GM15510 (cell line): ENCODE data around the gene AFAP1.

Experiments used
- POLR2A ChIP-seq: IDR thresholded peaks from 3 replicates; pipeline ENCODE4 v1.6.1; 2011; ENCODE audit warnings: borderline replicate concordance; ENCODE audit not compliant: insufficient read length; ENCODE audit errors: extremely low read depth

AFAP1 gene

GRCh38 chr4:7766661-7767345 is 172.9 kb downstream of the AFAP1 start:
- TF ChIP-seq POLR2A = no peak

GRCh38 chr4:7766086-7766485 is 173.6 kb downstream of the AFAP1 start:
- no peak for TF ChIP-seq POLR2A

GRCh38 chr4:7765666-7766065 is 174.0 kb downstream of the AFAP1 start:
- TF ChIP-seq POLR2A = no peak

DNA sequence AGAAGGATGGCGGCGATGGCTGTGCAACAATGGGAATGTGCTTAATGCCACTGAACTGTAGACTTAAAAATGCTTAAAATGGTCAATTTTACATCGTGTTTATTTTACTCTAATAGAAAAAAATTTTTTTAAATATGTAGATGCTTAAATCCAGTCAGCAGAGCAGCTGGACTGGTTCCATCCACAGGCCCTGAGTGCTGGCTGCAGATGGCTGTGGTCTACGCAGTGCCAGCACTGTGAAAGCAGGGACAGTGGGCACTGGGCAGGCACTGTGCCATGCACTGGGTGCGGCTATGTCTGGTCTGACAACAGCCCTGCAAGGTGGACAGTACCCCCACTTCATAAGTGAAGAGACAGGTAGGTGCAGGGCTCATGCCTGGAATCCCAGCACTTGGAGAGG is 175.2 kb downstream of the AFAP1 start:
- no peak for TF ChIP-seq POLR2A

GRCh38 chr4:7763788-7764187 is 175.9 kb downstream of the AFAP1 start:
- no peak for TF ChIP-seq POLR2A

DNA sequence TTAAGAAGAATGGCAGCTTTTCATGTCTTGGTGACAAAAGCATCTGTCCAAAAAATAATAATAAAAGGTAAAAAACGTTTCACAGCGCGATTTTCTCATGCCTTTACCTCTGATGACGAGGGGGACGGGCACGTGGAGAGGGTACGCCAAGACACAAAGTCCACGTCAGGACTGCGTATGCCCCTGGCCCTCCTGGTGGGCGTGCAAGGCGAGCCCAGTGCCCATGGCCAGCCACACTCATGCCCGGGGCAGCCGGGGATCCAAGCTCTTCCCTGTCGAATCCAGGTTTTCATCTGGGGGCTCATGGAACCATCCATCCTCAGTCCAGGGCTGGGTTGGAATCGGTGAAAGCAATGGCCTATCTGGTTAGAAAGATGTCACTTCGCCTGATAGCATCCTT is 176.6 kb downstream of the AFAP1 start:
- no peak for TF ChIP-seq POLR2A

DNA sequence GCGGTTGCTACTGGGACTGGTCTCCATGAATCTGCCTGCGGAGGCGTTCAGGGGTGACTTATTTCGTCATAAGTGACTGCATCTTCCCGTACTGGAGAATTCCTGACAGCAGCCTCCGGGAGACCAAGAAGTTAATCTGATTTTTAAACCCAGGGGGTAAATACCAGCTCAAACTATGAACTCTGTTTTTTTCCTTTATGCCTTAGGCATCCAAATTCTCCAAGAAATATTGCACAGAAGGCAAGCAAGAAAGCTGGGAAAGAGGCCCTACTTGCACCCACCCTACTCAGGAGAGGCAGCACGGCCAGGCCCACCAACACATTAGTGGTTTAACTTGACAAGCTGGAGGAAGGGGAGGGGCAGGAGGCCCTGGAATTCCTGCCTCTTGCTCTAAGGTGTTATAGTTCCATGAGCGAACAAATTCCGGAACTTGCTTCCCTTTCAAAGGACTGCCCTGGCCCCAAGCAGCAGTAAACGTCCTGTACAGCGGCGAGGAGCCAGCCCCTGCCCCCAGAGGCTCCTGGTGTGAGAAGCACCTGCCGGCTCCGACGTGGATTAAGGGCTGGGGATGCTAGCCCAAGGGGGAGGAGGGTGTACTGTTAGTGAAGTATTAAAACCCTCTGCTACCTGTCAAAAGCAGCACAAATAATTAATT is 177.2 kb downstream of the AFAP1 start:
- no peak for TF ChIP-seq POLR2A

- TF ChIP-seq POLR2A = no peak
These were observed 177.9 kb downstream of the AFAP1 start for GRCh38 chr4:7761720-7762119.

DNA sequence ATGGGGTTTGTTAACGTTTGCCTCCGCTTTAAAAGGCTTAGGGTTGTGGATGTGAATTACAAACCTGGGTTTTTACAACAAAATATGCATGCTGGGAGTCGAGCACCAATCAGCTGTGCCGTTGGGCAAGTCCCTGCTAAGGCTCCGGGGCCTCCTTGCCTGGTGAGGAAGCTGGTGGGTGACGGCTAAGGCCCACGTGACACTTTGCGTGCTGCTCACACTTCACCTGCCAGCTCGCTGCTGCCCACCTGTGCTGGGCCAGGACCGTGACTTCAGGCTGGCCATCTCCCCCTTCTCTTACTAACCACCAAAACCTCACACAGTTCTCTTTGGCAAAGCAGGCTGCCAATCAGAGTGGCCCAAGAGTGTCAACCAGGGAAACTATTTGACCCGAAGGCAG is 178.3 kb downstream of the AFAP1 start:
- TF ChIP-seq POLR2A = no peak

- no peak for TF ChIP-seq POLR2A
These were observed 179.0 kb downstream of the AFAP1 start for GRCh38 chr4:7760706-7761105.

- TF ChIP-seq POLR2A = no peak
These were observed 179.4 kb downstream of the AFAP1 start for GRCh38 chr4:7760228-7760627.

DNA sequence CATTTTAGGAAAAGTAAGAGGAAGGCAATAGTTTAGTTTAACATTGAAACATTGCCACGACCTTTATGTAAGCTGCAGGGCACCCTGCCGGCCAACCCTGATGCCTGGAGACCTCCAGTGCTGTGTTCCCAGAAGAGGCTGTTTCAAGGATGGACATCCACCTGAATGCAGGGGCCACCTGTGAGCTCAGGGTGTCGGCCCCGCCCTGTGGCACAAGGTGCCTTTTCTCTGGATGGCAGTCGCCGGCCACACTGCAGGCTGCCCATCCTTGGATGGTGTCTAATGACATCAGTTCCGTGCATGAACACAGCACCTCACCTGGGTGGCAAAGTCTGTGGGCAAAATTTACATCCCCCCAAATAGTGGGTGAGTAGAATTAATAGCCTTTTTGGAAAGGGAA is 180.0 kb downstream of the AFAP1 start:
- TF ChIP-seq POLR2A = no peak

DNA sequence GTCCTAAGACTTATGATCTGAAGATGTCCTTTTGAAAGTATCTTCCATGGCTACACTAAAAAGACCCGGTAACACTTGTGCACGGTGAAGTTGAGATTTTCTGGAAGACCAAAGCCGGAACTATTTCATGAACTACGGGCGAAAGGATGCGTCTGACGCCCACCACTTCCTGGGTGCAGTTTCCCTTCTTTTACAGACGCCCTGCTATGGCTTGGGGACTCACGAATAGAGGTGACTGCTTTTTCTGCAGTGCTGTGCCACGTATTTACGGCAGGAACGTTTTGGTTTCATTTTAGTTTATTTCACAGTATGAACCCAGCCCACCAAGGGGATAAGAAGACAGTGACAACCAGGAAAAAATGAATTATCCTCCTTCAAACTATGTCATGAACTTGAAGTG is 180.4 kb downstream of the AFAP1 start:
- TF ChIP-seq POLR2A = no peak

DNA sequence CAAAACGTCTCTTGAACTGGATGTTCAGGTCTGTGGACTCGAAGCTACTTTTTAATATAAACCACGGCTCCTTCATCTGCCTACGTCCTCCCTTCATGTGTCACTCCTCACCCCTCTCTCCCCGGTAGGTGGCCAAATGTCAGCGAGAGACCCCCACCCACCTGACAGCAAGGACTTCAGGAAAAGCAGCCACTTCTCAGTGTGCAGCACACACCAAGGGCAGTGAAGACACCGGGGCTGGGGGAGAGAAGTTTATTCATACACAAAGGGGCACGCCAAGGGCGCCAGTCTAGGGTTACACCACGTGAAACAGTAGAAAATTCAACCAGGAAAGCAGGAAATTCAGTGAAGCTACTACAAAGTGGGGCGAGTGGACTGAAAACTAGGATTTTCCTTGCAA is 181.2 kb downstream of the AFAP1 start:
- no peak for TF ChIP-seq POLR2A

GRCh38 chr4:7757501-7758471 is 181.9 kb downstream of the AFAP1 start:
- TF ChIP-seq POLR2A = no peak
